GM11168 (cell line): ENCODE data around the gene OPN3.

Experiments
- in situ Hi-C: fragments of 300-500 bp; cut with MboI; formaldehyde crosslinking; loops from one replicate; pipeline ENCODE4 v1.12.0; 2022; ENCODE audit warnings: low sequenced_read_pairs; ENCODE audit not compliant: unreplicated experiment

Gene OPN3

GRCh38 chr1:241600496-241600901, 39.7 kb downstream of the OPN3 start:
- in situ Hi-C loops: loop anchor here (25.0 kb wide), 1 partner anchor 387 kb away; the partner anchor contains the start of gene MAP1LC3C

DNA sequence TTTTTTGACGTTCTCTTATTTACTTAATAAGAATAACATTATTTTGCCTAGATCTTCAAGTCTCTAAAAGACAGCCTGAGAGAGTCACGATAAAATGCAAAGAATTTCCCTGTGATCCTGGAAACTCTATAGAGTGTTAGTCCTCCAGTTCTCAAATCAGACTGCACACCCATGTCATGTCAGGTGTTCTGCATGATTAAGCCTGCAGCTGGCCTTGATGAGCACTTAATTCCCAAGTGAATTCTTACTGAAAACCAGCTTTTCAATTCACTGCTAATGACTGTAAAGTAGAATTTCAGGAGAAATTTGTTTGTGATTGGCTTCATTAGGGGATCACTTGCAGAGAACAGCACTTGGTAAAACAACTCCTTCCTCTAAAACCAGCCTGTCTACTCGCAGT, 41.9 kb downstream of the OPN3 start:
- in situ Hi-C loops: no loop called here

DNA sequence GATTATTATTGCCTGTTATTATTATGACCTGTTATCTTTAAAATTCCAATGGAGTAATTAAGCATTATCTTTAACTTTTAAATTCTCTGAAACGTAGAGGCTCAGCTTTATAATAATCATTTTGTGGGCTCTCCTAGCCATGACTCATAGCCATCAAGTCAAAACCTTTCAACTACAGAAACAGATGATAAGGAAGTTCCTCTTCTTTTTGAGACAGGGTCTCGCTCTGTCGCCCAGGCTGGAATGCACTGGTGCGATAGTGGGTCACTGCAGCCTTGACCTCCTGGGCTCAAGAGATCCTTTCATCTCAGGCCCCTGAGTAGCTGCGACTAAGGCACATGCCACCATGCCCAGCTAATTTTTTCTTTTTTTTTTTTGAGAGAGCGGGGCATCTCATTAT, 43.5 kb downstream of the OPN3 start:
- in situ Hi-C loops: no loop called here

DNA sequence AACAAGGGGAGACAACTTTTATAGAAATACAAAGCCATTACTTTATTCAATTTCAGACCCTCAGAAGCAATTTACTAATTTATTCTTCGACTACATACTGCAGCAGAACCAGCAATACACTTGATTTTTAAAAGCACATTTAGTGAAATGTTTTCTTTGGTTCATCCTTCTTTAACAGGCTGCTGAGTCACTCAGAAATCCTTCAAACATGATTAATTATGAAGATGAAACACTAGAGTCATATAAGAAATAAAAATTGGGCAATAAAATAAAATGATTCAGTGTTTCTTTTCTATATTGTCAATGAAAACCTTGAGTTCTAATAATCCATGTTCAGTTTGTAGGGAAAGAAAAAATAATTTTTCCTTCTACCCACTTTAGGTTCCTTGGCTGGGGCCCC, 47.0 kb downstream of the OPN3 start:
- in situ Hi-C loops: no loop called here

- in situ Hi-C loops: no loop called here
These were observed 47.8 kb downstream of the OPN3 start for GRCh38 chr1:241592273-241592958.

DNA sequence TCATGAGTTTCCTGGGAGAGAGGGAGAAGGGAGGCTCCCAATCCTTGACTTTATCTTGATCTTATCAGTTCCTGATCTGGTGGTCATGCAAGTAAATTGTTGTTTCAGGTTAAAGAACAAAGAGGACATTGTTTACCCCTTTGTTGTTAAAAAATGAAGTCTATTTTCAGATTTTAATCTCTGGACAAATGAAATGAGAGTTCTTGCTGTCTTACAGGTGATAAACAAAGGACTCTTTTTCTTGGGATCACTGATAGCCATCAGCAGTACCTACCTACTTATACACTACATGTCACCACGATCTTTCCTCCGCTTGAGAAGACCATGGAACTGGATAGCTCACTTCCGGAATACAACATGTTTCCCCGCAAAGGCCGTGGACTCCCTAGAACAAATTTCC, 48.4 kb downstream of the OPN3 start:
- in situ Hi-C loops: no loop called here

- in situ Hi-C loops: no loop called here
These were observed 48.9 kb downstream of the OPN3 start for GRCh38 chr1:241591317-241591716.

GRCh38 chr1:241590719-241591118, 49.5 kb downstream of the OPN3 start:
- in situ Hi-C loops: no loop called here

DNA sequence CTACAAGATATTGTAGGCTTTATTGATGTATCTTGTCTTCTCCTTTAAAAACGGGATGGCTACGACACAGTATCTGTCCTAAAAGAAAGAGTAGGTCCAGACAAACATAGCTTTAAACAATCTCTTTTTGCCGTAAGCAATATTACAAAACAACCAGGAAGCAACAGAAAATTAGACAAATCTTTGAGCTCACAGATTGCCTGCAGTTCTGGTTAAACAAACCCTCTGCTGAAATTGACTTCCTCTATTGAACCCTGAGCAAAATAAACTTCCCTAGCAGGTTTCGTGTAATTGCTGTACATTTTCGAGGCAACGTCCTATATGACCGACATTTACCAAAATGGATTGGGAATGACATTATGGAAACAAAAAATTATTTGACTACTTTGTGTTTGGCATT, 50.6 kb downstream of the OPN3 start:
- in situ Hi-C loops: no loop called here

DNA sequence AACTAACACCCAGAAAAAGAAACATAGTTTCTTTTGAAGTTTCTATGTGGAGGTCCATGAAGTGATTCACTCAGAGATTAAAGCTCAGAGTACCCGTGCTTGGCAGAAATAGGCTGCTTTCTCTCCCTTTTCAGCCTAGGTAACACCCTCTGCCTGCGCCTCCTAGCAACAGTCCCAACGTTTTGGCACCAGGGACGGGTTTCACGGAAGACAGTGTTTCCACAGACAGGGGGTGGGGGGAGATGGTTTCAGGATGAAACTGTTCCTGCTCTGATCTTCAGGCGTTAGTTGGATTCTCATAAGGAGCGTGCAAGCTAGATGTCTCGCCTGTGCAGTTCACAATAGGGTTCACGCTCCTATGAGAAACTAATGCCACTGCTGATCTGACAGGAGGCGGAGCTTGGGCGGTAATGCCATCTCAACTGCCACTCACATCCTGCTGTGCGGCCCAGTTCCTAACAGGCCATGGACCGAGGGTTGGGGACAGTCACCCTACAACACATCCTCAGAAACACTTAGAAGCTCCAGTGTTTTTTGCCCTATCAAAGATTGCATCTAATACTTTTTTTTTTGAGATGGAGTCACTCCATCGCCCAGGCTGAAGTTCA, 53.2 kb downstream of the OPN3 start:
- in situ Hi-C loops: no loop called here

- in situ Hi-C loops: no loop called here
These were observed 57.2 kb downstream of the OPN3 start for GRCh38 chr1:241582921-241583321.

GRCh38 chr1:241579434-241579833, 60.7 kb downstream of the OPN3 start:
- in situ Hi-C loops: no loop called here

GRCh38 chr1:241574154-241574553, 66.0 kb downstream of the OPN3 start:
- in situ Hi-C loops: no loop called here

DNA sequence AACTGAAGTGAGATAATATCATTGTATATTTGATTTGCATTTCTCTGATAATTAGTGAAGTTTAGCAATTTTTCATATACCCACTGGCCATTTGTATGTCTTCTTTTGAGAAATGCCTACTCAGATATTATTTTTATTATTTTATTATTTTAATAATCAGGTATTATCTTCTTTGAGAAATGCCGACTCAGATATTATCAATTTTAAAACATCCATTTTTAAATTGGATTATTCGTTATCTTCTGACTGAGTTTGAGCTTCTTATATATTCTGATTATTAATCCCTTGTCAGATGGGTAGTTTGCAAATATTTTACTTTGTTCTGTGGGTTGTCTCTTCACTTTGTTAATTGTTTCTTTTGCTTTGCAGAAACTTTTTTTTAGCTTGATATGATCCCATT, 70.3 kb downstream of the OPN3 start:
- in situ Hi-C loops: no loop called here

DNA sequence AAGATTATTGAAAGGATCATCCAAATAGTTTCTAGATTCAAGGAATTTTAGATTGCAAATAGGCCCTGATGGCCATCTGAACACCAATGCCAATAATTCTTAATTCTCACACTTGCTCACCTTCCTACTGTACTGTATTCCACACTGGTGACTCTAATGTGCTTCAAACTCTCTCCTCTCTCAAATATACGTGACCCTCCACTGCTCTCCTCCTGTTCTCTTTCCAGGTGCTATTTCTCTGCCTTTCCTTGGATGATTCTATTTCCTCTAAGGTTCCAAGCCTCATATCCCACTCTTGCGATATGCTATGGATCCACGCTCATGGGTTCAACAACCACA, 79.4 kb downstream of the OPN3 start:
- in situ Hi-C loops: no loop called here

DNA sequence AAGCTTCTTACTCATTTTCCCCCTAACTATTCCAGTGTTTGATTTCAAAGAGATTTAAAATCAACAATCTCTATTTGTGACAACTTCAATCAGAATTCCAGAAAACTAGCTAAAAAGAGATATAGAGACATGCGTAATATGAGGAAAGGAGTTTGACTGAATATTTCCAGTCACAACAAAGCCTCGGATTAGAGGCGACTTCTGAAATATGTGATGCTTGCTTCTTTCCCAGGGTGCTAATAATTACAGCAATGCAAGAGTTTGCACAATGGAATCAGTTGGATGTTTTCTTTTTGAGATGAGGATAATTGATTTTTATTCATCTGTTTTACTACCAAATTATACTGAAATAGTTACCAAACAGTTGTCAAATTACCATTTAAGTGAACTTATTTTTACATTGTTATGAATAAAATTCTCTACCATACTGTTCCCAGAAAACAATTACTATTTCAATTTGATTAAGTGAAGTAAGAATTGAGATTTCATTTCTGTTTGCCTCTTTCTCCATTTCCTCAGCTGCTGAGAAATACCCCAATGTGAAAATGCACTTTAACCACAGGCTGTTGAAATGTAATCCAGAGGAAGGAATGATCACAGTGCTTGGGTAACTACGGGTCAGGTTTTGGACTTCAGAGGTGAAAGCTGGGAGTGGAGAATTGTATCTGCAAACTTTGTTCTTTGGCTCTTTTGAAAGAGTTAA, 79.9 kb downstream of the OPN3 start:
- in situ Hi-C loops: no loop called here

- in situ Hi-C loops: no loop called here
These were observed 82.5 kb downstream of the OPN3 start for GRCh38 chr1:241557551-241558193.

DNA sequence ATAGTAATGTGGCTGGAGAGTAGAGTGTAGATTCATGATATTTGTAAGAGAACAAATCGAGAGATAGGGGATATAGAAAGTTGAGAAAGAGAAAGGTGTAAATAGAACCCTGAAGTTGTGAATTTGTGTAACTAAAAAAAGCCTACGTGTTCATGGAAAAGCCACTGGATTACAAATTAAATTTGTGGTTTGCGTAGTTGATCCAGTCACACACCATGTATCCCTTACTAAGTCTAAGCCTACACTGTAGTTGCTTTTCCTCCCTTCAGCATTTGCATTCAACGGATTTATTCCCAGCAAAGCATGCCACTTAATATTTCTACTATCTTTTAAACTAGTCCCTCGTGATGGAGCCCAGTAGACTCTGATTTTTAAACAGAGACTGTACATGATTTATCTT, 83.1 kb downstream of the OPN3 start:
- in situ Hi-C loops: no loop called here

- in situ Hi-C loops: no loop called here
These were observed 84.6 kb downstream of the OPN3 start for GRCh38 chr1:241555526-241555925.

DNA sequence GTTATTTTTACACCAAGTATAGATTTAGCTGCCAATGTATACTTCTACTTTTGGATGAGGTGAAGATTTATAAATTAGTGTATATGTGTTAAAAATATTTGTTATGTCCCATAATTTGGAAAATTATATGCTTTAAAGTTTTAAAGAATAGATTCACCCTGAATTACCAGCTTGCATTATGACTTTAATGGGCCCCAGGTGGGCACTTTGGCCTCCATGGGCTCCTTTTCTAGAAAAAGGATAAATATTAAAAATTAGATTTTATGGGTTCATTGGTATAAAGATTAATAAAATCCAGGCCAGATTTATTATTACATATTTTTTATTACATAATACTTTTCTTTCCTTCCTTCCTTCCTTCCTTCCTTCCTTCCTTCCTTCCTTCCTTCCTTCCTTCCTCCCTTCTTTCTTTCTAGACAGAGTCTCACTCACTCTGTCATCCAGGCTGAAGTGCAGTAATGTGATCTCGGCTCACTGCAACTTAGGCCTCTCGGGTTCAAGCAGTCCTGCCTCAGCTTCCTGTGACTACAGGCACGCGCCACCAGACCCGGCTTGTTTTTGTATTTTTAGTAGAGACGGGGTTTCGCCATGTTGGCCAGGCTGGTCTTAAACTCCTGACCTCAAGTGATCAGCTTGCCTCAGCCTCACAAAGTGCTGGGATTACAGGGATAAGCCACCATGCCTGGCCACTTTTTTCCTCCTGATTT, 86.1 kb downstream of the OPN3 start:
- in situ Hi-C loops: no loop called here
